H1 (cell line): ENCODE measurements around the gene GET3. TPM values are rescaled to one million over a fixed set of nuclear protein-coding genes. Genes with fewer than 3 reads are reported as not detected.

Experiments
- CTCF ChIA-PET: fragments of 300-600 bp; sonication (Branson Sonifier 250); formaldehyde crosslinking; loops from one replicate; lab custom pipeline; 2021; ENCODE audit not compliant: partially characterized antibody; lab: Charles Lee
- POLR2A ChIA-PET: fragments of 300-600 bp; sonication (Branson Sonifier 250); formaldehyde crosslinking; loops from one replicate; lab custom pipeline; 2021; ENCODE audit warnings: inconsistent platforms; ENCODE audit not compliant: partially characterized antibody; lab: Charles Lee
- DNase-seq, 2 experiments: peaks; one replicate each; pipeline versions ENCODE4 v3.0.0 to v3.0.0-alpha.2; 2010 to 2022; ENCODE audit warnings: low spot score in 2 of 2, low read depth in 1 of 2, mixed read lengths in 1 of 2
- FAIRE-seq: peaks from 2 replicates; lab custom pipeline; 2011; peaks lifted over from hg19 to GRCh38; lab: Jason Lieb, UNC
- H2AFZ ChIP-seq: 2 replicates; pipeline ENCODE4 v1.8.1; 2012; ENCODE audit warnings: low read length, inconsistent platforms
- H2AK5ac ChIP-seq: 2 replicates; pipeline ENCODE4 v1.6.1; 2013; ENCODE audit warnings: low read depth, low read length
- H2BK120ac ChIP-seq: replicated peaks from 2 replicates; pipeline ENCODE3; 2013; ENCODE audit warnings: low read depth, low read length, inconsistent platforms
- H2BK12ac ChIP-seq: 2 replicates; pipeline ENCODE4 v1.6.1; 2013; ENCODE audit warnings: low read depth, low read length
- H2BK15ac ChIP-seq: 2 replicates; pipeline ENCODE4 v1.6.1; 2013; ENCODE audit warnings: low read length
- H2BK20ac ChIP-seq: 2 replicates; pipeline ENCODE4 v1.6.1; 2013; ENCODE audit warnings: low read length
- H2BK5ac ChIP-seq: 2 replicates; pipeline ENCODE4 v1.6.1; 2013; ENCODE audit warnings: low read depth, low read length
- H3K14ac ChIP-seq: 2 replicates; pipeline ENCODE4 v1.6.1; 2013; ENCODE audit warnings: inconsistent platforms; ENCODE audit not compliant: insufficient read length
- H3K18ac ChIP-seq: 2 replicates; pipeline ENCODE4 v1.6.1; 2013; ENCODE audit warnings: low read length; ENCODE audit errors: extremely low read depth
- H3K23ac ChIP-seq: 2 replicates; pipeline ENCODE4 v1.6.1; 2013; ENCODE audit warnings: inconsistent platforms; ENCODE audit not compliant: insufficient read length
- H3K23me2 ChIP-seq: 2 replicates; pipeline ENCODE4 v1.6.1; 2013; ENCODE audit warnings: low read depth, low read length
- H3K27ac ChIP-seq: 2 replicates; pipeline ENCODE4 v1.6.1; 2011; ENCODE audit warnings: low read depth, low read length, inconsistent platforms
- H3K27me3 ChIP-seq, 4 experiments: replicated peaks in 1 of 4; 1 replicate in 1 of 4; 2 replicates in 3 of 4; pipeline versions ENCODE4 v1.6.1 to v1.8.1; 2011 to 2013; ENCODE audit warnings: low read length in 3 of 4, mild to moderate bottlenecking in 3 of 4, inconsistent platforms in 2 of 4, mixed read lengths in 2 of 4, moderate library complexity in 1 of 4; ENCODE audit not compliant: control insufficient read depth in 3 of 4, insufficient read depth in 3 of 4; ENCODE audit errors: extremely low read depth in 1 of 4
- H3K36me3 ChIP-seq, 4 experiments: 2 replicates each; pipeline versions ENCODE4 v1.6.1 to v1.8.1; 2011 to 2013; ENCODE audit warnings: mild to moderate bottlenecking in 4 of 4, low read length in 3 of 4, moderate library complexity in 2 of 4, control low read depth in 1 of 4, inconsistent platforms in 1 of 4; ENCODE audit not compliant: insufficient read depth in 4 of 4, control insufficient read depth in 2 of 4
- H3K4ac ChIP-seq: replicated peaks from 2 replicates; pipeline ENCODE3; 2013; ENCODE audit warnings: low read length, low read depth, mixed read lengths, inconsistent platforms; ENCODE audit not compliant: insufficient read length
- H3K4me1 ChIP-seq, 4 experiments: replicated peaks in 1 of 4; 1 replicate in 1 of 4; 2 replicates in 3 of 4; pipeline versions ENCODE4 v1.6.1 to v1.8.1; 2011 to 2013; ENCODE audit warnings: low read length in 3 of 4, inconsistent platforms in 2 of 4, mixed read lengths in 1 of 4; ENCODE audit not compliant: insufficient read depth in 4 of 4, control insufficient read depth in 3 of 4
- H3K4me2 ChIP-seq, 2 experiments: 2 replicates each; pipeline versions ENCODE4 v1.6.1 to v1.8.1; 2011 to 2013; ENCODE audit warnings: low read depth in 2 of 2, low read length in 2 of 2, control low read depth in 1 of 2, inconsistent platforms in 1 of 2, mild to moderate bottlenecking in 1 of 2; ENCODE audit not compliant: insufficient read depth in 1 of 2
- H3K4me3 ChIP-seq, 4 experiments: fragments of 200-600, 300-600 bp in 1 of 4; sonication (generic), shearing (Covaris generic), sonication (Bioruptor Twin) in 1 of 4; 2 replicates each; pipeline versions ENCODE4 v1.5.1 to v1.8.1; 2011 to 2016; ENCODE audit warnings: low read length in 4 of 4, low read depth in 3 of 4, control low read depth in 2 of 4, inconsistent platforms in 2 of 4, mild to moderate bottlenecking in 2 of 4, mixed read lengths in 1 of 4, moderate library complexity in 1 of 4; ENCODE audit not compliant: insufficient read depth in 2 of 4; ENCODE audit errors: extremely low read depth in 1 of 4
- H3K56ac ChIP-seq: replicated peaks from 2 replicates; pipeline ENCODE3; 2013; ENCODE audit warnings: low read depth, mild to moderate bottlenecking, mixed read lengths, low read length, inconsistent platforms; ENCODE audit not compliant: insufficient read length
- H3K79me1 ChIP-seq: 2 replicates; pipeline ENCODE4 v1.6.1; 2013; ENCODE audit warnings: low read depth, low read length, control low read depth
- H3K79me2 ChIP-seq, 2 experiments: 2 replicates each; pipeline versions ENCODE4 v1.6.1 to v1.8.1; 2012 to 2013; ENCODE audit warnings: low read length in 2 of 2, mild to moderate bottlenecking in 2 of 2, inconsistent platforms in 1 of 2; ENCODE audit not compliant: insufficient read depth in 2 of 2, control insufficient read depth in 1 of 2
- H3K9ac ChIP-seq, 4 experiments: replicated peaks in 1 of 4; 1 replicate in 1 of 4; 2 replicates in 3 of 4; pipeline versions ENCODE4 v1.6.1 to v1.8.1; 2011 to 2013; ENCODE audit warnings: low read depth in 3 of 4, low read length in 3 of 4, control low read depth in 2 of 4, mild to moderate bottlenecking in 2 of 4, moderate library complexity in 2 of 4, inconsistent platforms in 1 of 4; ENCODE audit errors: extremely low read depth in 1 of 4
- H3K9me3 ChIP-seq, 2 experiments: 2 replicates each; pipeline versions ENCODE4 v1.6.1 to v1.8.1; 2012 to 2013; ENCODE audit warnings: mild to moderate bottlenecking in 2 of 2, moderate library complexity in 2 of 2, control low read depth in 1 of 2, inconsistent platforms in 1 of 2, low read depth in 1 of 2, low read length in 1 of 2, mixed read lengths in 1 of 2; ENCODE audit not compliant: insufficient read depth in 2 of 2
- H4K20me1 ChIP-seq, 2 experiments: replicated peaks in 1 of 2; 2 replicates each; pipeline versions ENCODE3 to v1.8.1; 2011 to 2013; ENCODE audit warnings: inconsistent platforms in 2 of 2, low read length in 2 of 2, mild to moderate bottlenecking in 1 of 2; ENCODE audit not compliant: insufficient read depth in 2 of 2, control insufficient read depth in 1 of 2
- H4K5ac ChIP-seq: 2 replicates; pipeline ENCODE4 v1.6.1; 2013; ENCODE audit warnings: low read length, low read depth, mixed read lengths, inconsistent platforms; ENCODE audit not compliant: insufficient read length
- H4K8ac ChIP-seq: 2 replicates; pipeline ENCODE4 v1.8.0; 2013; ENCODE audit warnings: mild to moderate bottlenecking, moderate library complexity, low read length, inconsistent platforms; ENCODE audit not compliant: insufficient read depth; ENCODE audit errors: extremely low read depth
- H4K91ac ChIP-seq: replicated peaks from 2 replicates; pipeline ENCODE3; 2013; ENCODE audit warnings: low read length, mixed read lengths, inconsistent platforms; ENCODE audit not compliant: insufficient read length
- ASH2L ChIP-seq: fragments of 200-600, 300-600 bp; sonication (generic); IDR thresholded peaks from one replicate; pipeline ENCODE4 v1.7.1; 2017; ENCODE audit warnings: low read length
- BRCA1 ChIP-seq: IDR thresholded peaks from 2 replicates; pipeline ENCODE4 v1.6.1; 2012; ENCODE audit warnings: low read depth, low read length, improper control_type of control experiment
- CHD2 ChIP-seq: IDR thresholded peaks from 2 replicates; pipeline ENCODE4 v1.6.1; 2012; ENCODE audit warnings: low read length, improper control_type of control experiment
- CREB1 ChIP-seq: IDR thresholded peaks from 2 replicates; pipeline ENCODE4 v1.6.1; 2012; ENCODE audit warnings: inconsistent platforms
- CTBP2 ChIP-seq: IDR thresholded peaks from 2 replicates; pipeline ENCODE4 v1.7.0; 2011; ENCODE audit warnings: borderline replicate concordance, mild to moderate bottlenecking, moderate library complexity, mixed read lengths, low read length; ENCODE audit not compliant: insufficient read depth, insufficient read length
- FOSL1 ChIP-seq: IDR thresholded peaks from 2 replicates; pipeline ENCODE4 v1.6.1; 2011; ENCODE audit warnings: mild to moderate bottlenecking, low read depth, low read length, moderate library complexity; ENCODE audit not compliant: insufficient read depth
- GTF2F1 ChIP-seq: IDR thresholded peaks from 2 replicates; pipeline ENCODE4 v1.6.1; 2012; ENCODE audit warnings: low read depth, low read length, improper control_type of control experiment, borderline replicate concordance
- NANOG ChIP-seq: IDR thresholded peaks from 2 replicates; pipeline ENCODE4 v1.6.1; 2011; ENCODE audit warnings: low read length, low read depth, mild to moderate bottlenecking, inconsistent platforms; ENCODE audit not compliant: insufficient read depth, poor library complexity, severe bottlenecking
- RNF2 ChIP-seq: fragments of 200-900, 300-1000 bp; sonication (generic); IDR thresholded peaks from 2 replicates; pipeline ENCODE4 v1.7.1; 2016; ENCODE audit warnings: borderline replicate concordance, low read depth, mild to moderate bottlenecking, antibody characterized with exemption, low read length; ENCODE audit not compliant: poor library complexity, severe bottlenecking; ENCODE audit errors: missing control alignments
- RXRA ChIP-seq: IDR thresholded peaks from 2 replicates; pipeline ENCODE4 v1.6.1; 2011; ENCODE audit warnings: low read depth, mild to moderate bottlenecking, low read length, moderate library complexity; ENCODE audit not compliant: insufficient read depth
- SIX5 ChIP-seq: IDR thresholded peaks from 2 replicates; pipeline ENCODE4 v1.6.1; 2011; ENCODE audit warnings: mild to moderate bottlenecking, low read depth, low read length
- SP1 ChIP-seq: IDR thresholded peaks from 2 replicates; pipeline ENCODE4 v1.6.1; 2011; ENCODE audit warnings: low read depth, low read length
- WGBS, 2 experiments: shearing (Covaris generic) in 1 of 2; methylation state at CpG; one replicate each; pipeline versions ENCODE4 v1.1.6 to v1.1.7; 2013 to 2015; ENCODE audit warnings: low lambda C conversion rate in 2 of 2, mixed read lengths in 2 of 2, inconsistent platforms in 1 of 2, low coverage in 1 of 2, missing lambda C conversion rate in 1 of 2; ENCODE audit not compliant: insufficient replicate concordance in 2 of 2, insufficient coverage in 1 of 2, insufficient read length in 1 of 2; ENCODE audit errors: extremely low coverage in 1 of 2, missing lambda C conversion rate in 1 of 2; 5-methylcytosine and 5-hydroxymethylcytosine counted together
- polyA plus RNA-seq, 7 experiments: library from polyadenylated mRNA; depleted of rRNA in 3 of 7; stranded (reverse) in 5 of 7; unstranded in 2 of 7; fragments of >200 nt in 5 of 7; fragments of 200-250 nt in 2 of 7; gene quantifications; 1 replicate in 5 of 7; 2 replicates in 1 of 7; 4 replicates in 1 of 7; pipeline versions ENCODE4 v1.2.1 to v1.2.3, GENCODE V29; 2011 to 2013; ENCODE audit warnings: missing spikeins in 2 of 7, mixed read lengths in 2 of 7
- total RNA-seq: library from RNA; stranded (reverse); fragmentation: NEBNext Ultra II Directional; extraction: Animal tissue kit (Norgen Biotek cat#: 25700); gene quantifications from 2 replicates; pipeline ENCODE4 v1.2.1, GENCODE V29; 2021

GET3 gene
- total and polyA plus RNA-seq, 2 of the 8 experiments (the other 6 are each of a cell fraction or from before 2014, with no cell fraction given), result 105 to 297 TPM

DNA sequence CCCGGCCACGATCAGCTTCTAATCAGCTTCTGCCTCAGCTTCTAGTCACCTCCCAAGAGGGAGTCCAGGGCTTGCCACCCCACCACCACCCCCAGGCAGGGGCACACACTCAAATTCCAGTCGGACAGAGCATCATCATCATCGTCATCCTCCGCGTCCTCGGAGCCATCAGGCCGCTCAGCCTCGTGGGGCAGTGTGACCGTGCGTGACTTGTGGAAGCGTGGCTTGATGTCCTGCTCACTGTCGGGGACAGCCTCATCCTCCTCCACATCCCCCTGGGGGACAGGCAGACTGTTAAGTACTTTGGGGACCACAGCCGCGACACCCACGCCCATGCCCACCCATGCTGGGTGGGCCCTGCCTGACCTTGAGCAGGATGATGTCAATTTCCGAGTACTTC is 26.1 kb upstream of the GET3 start:
- H2BK12ac ChIP-seq, result no peak overlapping the region
- no peak overlapping the region for H3K18ac ChIP-seq
- no peak for DNase-seq
- no peak for FAIRE-seq
- H3K36me3 ChIP-seq, result peaks cover 43 to 76% (median 64%) of the 10 kb centered on the region in 4 experiments
- 96% methylated on average over 15 of the region's 17 CpGs; no CpG with 5 or more reads in 1 of the 2 experiments for WGBS, 2 experiments
- no peak overlapping the region for H3K14ac ChIP-seq
- H3K56ac ChIP-seq, result no peak overlapping the region
- H4K5ac ChIP-seq, result no peak overlapping the region
- no peak overlapping the region for H4K8ac ChIP-seq
- H4K91ac ChIP-seq, result no peak overlapping the region
- H3K9ac ChIP-seq, result no peak overlapping the region
- H3K4ac ChIP-seq, result no peak overlapping the region
- H3K27me3 ChIP-seq, result no peaks in the 10 kb centered on the region
- CTCF ChIA-PET, result interaction anchor here (0.6 to 13.0 kb wide), 9 partner anchors 11 to 90 kb away, joined by 3 to 81 read pairs (median 4); no protein-coding TSS in a partner anchor
- no peak overlapping the region for H3K4me2 ChIP-seq
- H2BK120ac ChIP-seq, result no peak overlapping the region
- no peaks in the 10 kb centered on the region for H3K9me3 ChIP-seq
- no peak overlapping the region for H3K23ac ChIP-seq
- H3K4me3 ChIP-seq, result no peak overlapping the region
- H3K79me2 ChIP-seq, result peaks cover 0 to 4% of the 10 kb centered on the region in 2 experiments; a peak in 2 of 4 replicates
- no peak overlapping the region for H2AFZ ChIP-seq
- H3K27ac ChIP-seq, result no peak overlapping the region
- POLR2A ChIA-PET, result interaction anchor here (0.6 to 6.7 kb wide), 6 partner anchors 10 to 46 kb away, joined by 3 to 50 read pairs (median 6); partner anchors contain the start of genes FBXW9 and TNPO2
- no peak overlapping the region for H2AK5ac ChIP-seq
- no peaks in the 10 kb centered on the region for H3K4me1 ChIP-seq
- peaks cover 5% of the 10 kb centered on the region; the same call in 1 of the 2 replicates for H3K79me1 ChIP-seq
- no peak overlapping the region for H2BK20ac ChIP-seq
- H3K23me2 ChIP-seq, result no peaks in the 10 kb centered on the region
- no peak overlapping the region for H2BK15ac ChIP-seq
- H2BK5ac ChIP-seq, result no peak overlapping the region
- H4K20me1 ChIP-seq, result peaks cover 9 to 22% of the 10 kb centered on the region in 2 experiments
- TF ChIP-seq CHD2, result no peak
- no peak for TF ChIP-seq SP1
- TF ChIP-seq RXRA, result no peak
- no peak for TF ChIP-seq ASH2L
- TF ChIP-seq BRCA1, result no peak
- no peak for TF ChIP-seq CTBP2
- TF ChIP-seq CREB1, result no peak
- no peak for TF ChIP-seq GTF2F1
- no peak for TF ChIP-seq FOSL1
- TF ChIP-seq SIX5, result no peak
- TF ChIP-seq NANOG, result no peak
- no peak for TF ChIP-seq RNF2
